ENCODE data around the gene BCAR1.

GRCh38 chr16:75236232-75236631 is 15.2 kb downstream of the BCAR1 start:
- TF ChIP-seq, protein P1, sequence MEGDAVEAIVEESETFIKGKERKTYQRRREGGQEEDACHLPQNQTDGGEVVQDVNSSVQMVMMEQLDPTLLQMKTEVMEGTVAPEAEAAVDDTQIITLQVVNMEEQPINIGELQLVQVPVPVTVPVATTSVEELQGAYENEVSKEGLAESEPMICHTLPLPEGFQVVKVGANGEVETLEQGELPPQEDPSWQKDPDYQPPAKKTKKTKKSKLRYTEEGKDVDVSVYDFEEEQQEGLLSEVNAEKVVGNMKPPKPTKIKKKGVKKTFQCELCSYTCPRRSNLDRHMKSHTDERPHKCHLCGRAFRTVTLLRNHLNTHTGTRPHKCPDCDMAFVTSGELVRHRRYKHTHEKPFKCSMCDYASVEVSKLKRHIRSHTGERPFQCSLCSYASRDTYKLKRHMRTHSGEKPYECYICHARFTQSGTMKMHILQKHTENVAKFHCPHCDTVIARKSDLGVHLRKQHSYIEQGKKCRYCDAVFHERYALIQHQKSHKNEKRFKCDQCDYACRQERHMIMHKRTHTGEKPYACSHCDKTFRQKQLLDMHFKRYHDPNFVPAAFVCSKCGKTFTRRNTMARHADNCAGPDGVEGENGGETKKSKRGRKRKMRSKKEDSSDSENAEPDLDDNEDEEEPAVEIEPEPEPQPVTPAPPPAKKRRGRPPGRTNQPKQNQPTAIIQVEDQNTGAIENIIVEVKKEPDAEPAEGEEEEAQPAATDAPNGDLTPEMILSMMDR (IDR thresholded peaks at IDR 0.05; ENCODE audit: low read depth, low read length) = no peak
- TF ChIP-seq, protein P2, sequence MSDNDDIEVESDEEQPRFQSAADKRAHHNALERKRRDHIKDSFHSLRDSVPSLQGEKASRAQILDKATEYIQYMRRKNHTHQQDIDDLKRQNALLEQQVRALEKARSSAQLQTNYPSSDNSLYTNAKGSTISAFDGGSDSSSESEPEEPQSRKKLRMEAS (IDR thresholded peaks at IDR 0.05; ENCODE audit: low read depth, low read length) = no peak
- TF ChIP-seq POLR2A (IDR thresholded peaks at IDR 0.05; ENCODE audit: extremely low read depth, insufficient read length) = no peak
- TF ChIP-seq MYC (IDR thresholded peaks at IDR 0.05; ENCODE audit: low read depth, low read length) = no peak
